ENCODE measurements around the gene CDH26.

The CDH26 gene

GRCh38 chr20:59985164-59985563 lies 26.9 kb downstream of the CDH26 start:
- no peak for DNase-seq (ENCODE audit: low spot score)

GRCh38 chr20:59985864-59986263 lies 27.6 kb downstream of the CDH26 start:
- no peak for DNase-seq (ENCODE audit: low spot score)

GRCh38 chr20:59987135-59987534 lies 28.9 kb downstream of the CDH26 start:
- no peak for DNase-seq (ENCODE audit: low spot score)

- DNase-seq (ENCODE audit: low spot score), result peak; percentile 60
Measured at GRCh38 chr20:59988141-59988540, 29.9 kb downstream of the CDH26 start.

- DNase-seq (ENCODE audit: low spot score), result no peak
Measured at GRCh38 chr20:59992526-59993084, 34.4 kb downstream of the CDH26 start.

GRCh38 chr20:59993736-59994430 lies 35.7 kb downstream of the CDH26 start:
- no peak for DNase-seq (ENCODE audit: low spot score)

GRCh38 chr20:59994697-59995122 lies 36.5 kb downstream of the CDH26 start:
- DNase-seq (ENCODE audit: low spot score), result no peak

GRCh38 chr20:59996108-59996507 lies 37.9 kb downstream of the CDH26 start:
- DNase-seq (ENCODE audit: low spot score), result no peak

GRCh38 chr20:59997896-59998295 lies 39.7 kb downstream of the CDH26 start:
- no peak for DNase-seq (ENCODE audit: low spot score)

GRCh38 chr20:59999502-59999901 lies 41.3 kb downstream of the CDH26 start:
- DNase-seq (ENCODE audit: low spot score), result no peak

GRCh38 chr20:60000271-60001042 lies 42.2 kb downstream of the CDH26 start:
- DNase-seq (ENCODE audit: low spot score), result no peak

GRCh38 chr20:60001108-60001507 lies 42.9 kb downstream of the CDH26 start:
- DNase-seq (ENCODE audit: low spot score), result no peak

GRCh38 chr20:60003776-60004175 lies 45.6 kb downstream of the CDH26 start:
- DNase-seq (ENCODE audit: low spot score), result no peak

- no peak for DNase-seq (ENCODE audit: low spot score)
Measured at GRCh38 chr20:60006261-60006660, 48.0 kb downstream of the CDH26 start.

- DNase-seq (ENCODE audit: low spot score), result no peak
Measured at GRCh38 chr20:60007464-60007863, 49.2 kb downstream of the CDH26 start.

GRCh38 chr20:60008130-60008808 lies 50.0 kb downstream of the CDH26 start:
- DNase-seq (ENCODE audit: low spot score), result no peak

- DNase-seq (ENCODE audit: low spot score), result no peak
Measured at GRCh38 chr20:60009318-60009717, 51.1 kb downstream of the CDH26 start.

- DNase-seq (ENCODE audit: low spot score), result no peak
Measured at GRCh38 chr20:60009826-60010616, 51.8 kb downstream of the CDH26 start.

GRCh38 chr20:60010689-60011458 lies 52.7 kb downstream of the CDH26 start:
- DNase-seq (ENCODE audit: low spot score), result no peak

GRCh38 chr20:60011512-60012507 lies 53.6 kb downstream of the CDH26 start:
- no peak for DNase-seq (ENCODE audit: low spot score)

Measured in RKO (cell line).